GM15510 (cell line): Measurements from ENCODE around the gene LSG1.

Experiments
- POLR2A ChIP-seq: IDR thresholded peaks from 3 replicates; pipeline ENCODE4 v1.6.1; 2011; ENCODE audit warnings: borderline replicate concordance; ENCODE audit not compliant: insufficient read length; ENCODE audit errors: extremely low read depth

Gene LSG1

GRCh38 chr3:194602669-194603171, 69.3 kb downstream of the LSG1 start:
- TF ChIP-seq POLR2A: no peak

GRCh38 chr3:194598771-194599557, 73.0 kb downstream of the LSG1 start:
- no peak for TF ChIP-seq POLR2A

GRCh38 chr3:194596906-194597305, 75.1 kb downstream of the LSG1 start:
- TF ChIP-seq POLR2A: no peak

GRCh38 chr3:194592798-194593752, 78.9 kb downstream of the LSG1 start:
- TF ChIP-seq POLR2A: no peak
